ENCODE measurements around the gene SPTBN4.

The SPTBN4 gene

GRCh38 chr19:40600570-40601133 lies 133.9 kb downstream of the SPTBN4 start:
- Histone ChIP-seq H3K4me2 (ENCODE audit: insufficient read depth, low read length, poor library complexity, severe bottlenecking) (peak overlapping the region; percentile 78), H3K79me1 (ENCODE audit: low read depth, low read length) (no peaks in the 10 kb centered on the region), H3K9ac (ENCODE audit: low read depth, low read length, poor library complexity) (no peak overlapping the region), H3K4me1 (ENCODE audit: control insufficient read depth in 2 of 2, insufficient read depth in 1 of 2, low read depth in 1 of 2, low read length in 2 of 2) (peaks cover 10 to 31% of the 10 kb centered on the region in 2 donors), H2BK15ac (ENCODE audit: low read length) (no peak overlapping the region), H3K18ac (ENCODE audit: low read length) (no peak overlapping the region), H2AK5ac (ENCODE audit: low read depth, low read length) (no peak overlapping the region), H3K4me3 (ENCODE audit: low read length in 2 of 2) (no peak overlapping the region), H2AFZ (ENCODE audit: low read length) (no peak overlapping the region), H4K91ac (ENCODE audit: low read depth, low read length, poor library complexity) (no peak overlapping the region), H4K8ac (ENCODE audit: low read depth, low read length) (no peak overlapping the region), H3K23ac (ENCODE audit: low read depth, low read length, poor library complexity) (no peak overlapping the region), H3K9me3 (replicated peaks in 1 of 2; ENCODE audit: control insufficient read depth in 2 of 2, insufficient read depth in 1 of 2, low read depth in 1 of 2, low read length in 2 of 2) (no peaks in the 10 kb centered on the region), H2BK12ac (ENCODE audit: low read length) (no peak overlapping the region), H3K14ac (ENCODE audit: low read length) (no peak overlapping the region), H3K27me3 (ENCODE audit: control insufficient read depth in 3 of 3, insufficient read depth in 3 of 3, low read depth in 1 of 3, low read length in 3 of 3) (peaks cover 0 to 59% (median 8%) of the 10 kb centered on the region in 3 experiments), H3K36me3 (replicated peaks in 1 of 2; ENCODE audit: control insufficient read depth in 2 of 2, insufficient read depth in 2 of 2, low read length in 2 of 2) (peaks cover 0 to 46% of the 10 kb centered on the region in 2 donors), H2BK120ac (ENCODE audit: low read depth, low read length) (no peak overlapping the region), H3K27ac (replicated peaks; ENCODE audit: low read length) (no peak overlapping the region), H2BK5ac (ENCODE audit: low read length) (no peak overlapping the region), H3K4ac (ENCODE audit: low read length) (no peak overlapping the region)
- no peak for DNase-seq (ENCODE audit: low spot score)
- WGBS, 2 donors (ENCODE audit: extremely low coverage in 2 of 2, insufficient read length in 2 of 2, insufficient replicate concordance in 1 of 2) = no CpG with 5 or more reads among the region's 13 CpGs

- Histone ChIP-seq H4K8ac (ENCODE audit: low read depth, low read length) (no peak within 1 kb of the TSS), H3K4me2 (ENCODE audit: insufficient read depth, low read length, poor library complexity, severe bottlenecking) (peak within 1 kb of the TSS; percentile 78), H3K14ac (ENCODE audit: low read length) (peak within 1 kb of the TSS; percentile 84), H2BK12ac (ENCODE audit: low read length) (peak within 1 kb of the TSS; percentile 78), H3K23ac (ENCODE audit: low read depth, low read length, poor library complexity) (peak within 1 kb of the TSS; percentile 89), H2BK120ac (ENCODE audit: low read depth, low read length) (peak within 1 kb of the TSS; percentile 82), H3K79me1 (ENCODE audit: low read depth, low read length) (no peaks in the 10 kb centered on the region), H3K18ac (ENCODE audit: low read length) (peak within 1 kb of the TSS; percentile 93), H3K4me1 (ENCODE audit: control insufficient read depth in 2 of 2, insufficient read depth in 1 of 2, low read depth in 1 of 2, low read length in 2 of 2) (peaks cover 10 to 36% of the 10 kb centered on the region in 2 donors), H3K4me3 (ENCODE audit: low read length in 2 of 2) (peak within 1 kb of the TSS in 1 of 2 donors; percentile 72), H3K27ac (replicated peaks; ENCODE audit: low read length) (no peak within 1 kb of the TSS), H3K9me3 (replicated peaks in 1 of 2; ENCODE audit: control insufficient read depth in 2 of 2, insufficient read depth in 1 of 2, low read depth in 1 of 2, low read length in 2 of 2) (no peaks in the 10 kb centered on the region), H3K27me3 (ENCODE audit: control insufficient read depth in 3 of 3, insufficient read depth in 3 of 3, low read depth in 1 of 3, low read length in 3 of 3) (peaks cover 0 to 66% (median 8%) of the 10 kb centered on the region in 3 experiments), H2AFZ (ENCODE audit: low read length) (no peak within 1 kb of the TSS), H4K91ac (ENCODE audit: low read depth, low read length, poor library complexity) (no peak within 1 kb of the TSS), H3K4ac (ENCODE audit: low read length) (no peak within 1 kb of the TSS), H3K36me3 (replicated peaks in 1 of 2; ENCODE audit: control insufficient read depth in 2 of 2, insufficient read depth in 2 of 2, low read length in 2 of 2) (peaks cover 0 to 51% of the 10 kb centered on the region in 2 donors), H2BK5ac (ENCODE audit: low read length) (no peak within 1 kb of the TSS), H3K9ac (ENCODE audit: low read depth, low read length, poor library complexity) (peak within 1 kb of the TSS; percentile 78), H2BK15ac (ENCODE audit: low read length) (peak within 1 kb of the TSS; percentile 82), H2AK5ac (ENCODE audit: low read depth, low read length) (peak within 1 kb of the TSS; percentile 97)
- no CpG with 5 or more reads among the region's 82 CpGs for WGBS, 2 donors (ENCODE audit: extremely low coverage in 2 of 2, insufficient read length in 2 of 2, insufficient replicate concordance in 1 of 2)
- no peak for DNase-seq (ENCODE audit: low spot score)
These were observed 134.6 kb downstream of the SPTBN4 start, which contains the start of gene LTBP4 for GRCh38 chr19:40601134-40601974. Gene LTBP4, plus strand, starts transcription at chr19:40601369. Its CDS starts 19 bp downstream, at chr19:40601388.

GRCh38 chr19:40603071-40603388 lies 136.2 kb downstream of the SPTBN4 start:
- no peak overlapping the region for H3K18ac ChIP-seq (ENCODE audit: low read length)
- H3K9ac ChIP-seq (ENCODE audit: low read depth, low read length, poor library complexity) = no peak overlapping the region
- H3K23ac ChIP-seq (ENCODE audit: low read depth, low read length, poor library complexity) = no peak overlapping the region
- no peak overlapping the region for H3K14ac ChIP-seq (ENCODE audit: low read length)
- peaks cover 10 to 33% of the 10 kb centered on the region in 2 donors for H3K4me1 ChIP-seq (ENCODE audit: control insufficient read depth in 2 of 2, insufficient read depth in 1 of 2, low read depth in 1 of 2, low read length in 2 of 2)
- no peak overlapping the region for H4K91ac ChIP-seq (ENCODE audit: low read depth, low read length, poor library complexity)
- no peak overlapping the region for H4K8ac ChIP-seq (ENCODE audit: low read depth, low read length)
- peak overlapping the region; percentile 15 for H3K4me2 ChIP-seq (ENCODE audit: insufficient read depth, low read length, poor library complexity, severe bottlenecking)
- no peak overlapping the region for H2AFZ ChIP-seq (ENCODE audit: low read length)
- no peak overlapping the region for H3K27ac ChIP-seq (replicated peaks; ENCODE audit: low read length)
- H2AK5ac ChIP-seq (ENCODE audit: low read depth, low read length) = no peak overlapping the region
- no peak overlapping the region for H3K4me3 ChIP-seq (ENCODE audit: low read length in 2 of 2)
- H2BK120ac ChIP-seq (ENCODE audit: low read depth, low read length) = no peak overlapping the region
- no peak overlapping the region for H2BK12ac ChIP-seq (ENCODE audit: low read length)
- no CpG with 5 or more reads among the region's 2 CpGs for WGBS, 2 donors (ENCODE audit: extremely low coverage in 2 of 2, insufficient read length in 2 of 2, insufficient replicate concordance in 1 of 2)
- peaks cover 0 to 70% (median 8%) of the 10 kb centered on the region in 3 experiments for H3K27me3 ChIP-seq (ENCODE audit: control insufficient read depth in 3 of 3, insufficient read depth in 3 of 3, low read depth in 1 of 3, low read length in 3 of 3)
- H2BK5ac ChIP-seq (ENCODE audit: low read length) = no peak overlapping the region
- H3K36me3 ChIP-seq (replicated peaks in 1 of 2; ENCODE audit: control insufficient read depth in 2 of 2, insufficient read depth in 2 of 2, low read length in 2 of 2) = peaks cover 0 to 59% of the 10 kb centered on the region in 2 donors
- H2BK15ac ChIP-seq (ENCODE audit: low read length) = no peak overlapping the region
- no peak overlapping the region for H3K4ac ChIP-seq (ENCODE audit: low read length)
- no peak for DNase-seq (ENCODE audit: low spot score)
- H3K9me3 ChIP-seq (replicated peaks in 1 of 2; ENCODE audit: control insufficient read depth in 2 of 2, insufficient read depth in 1 of 2, low read depth in 1 of 2, low read length in 2 of 2) = no peaks in the 10 kb centered on the region
- no peaks in the 10 kb centered on the region for H3K79me1 ChIP-seq (ENCODE audit: low read depth, low read length)

Measured in neuronal stem cell (in vitro differentiated cells).